K562 (cell line): ENCODE measurements around the gene DDAH1. TPM values are rescaled to one million over a fixed set of nuclear protein-coding genes. Genes with fewer than 3 reads are reported as not detected.

ENCODE experiments used
- CUX1 ChIP-seq: fragments of 200-800 bp; sonication (Bioruptor generic); IDR thresholded peaks from 2 replicates; pipeline ENCODE4 v1.6.1; 2016; ENCODE audit warnings: missing genetic modification characterization, missing compliant biosample characterization
- UBTF ChIP-seq, 2 experiments: IDR thresholded peaks; 2 replicates each; pipeline ENCODE4 v1.6.1; 2012; ENCODE audit warnings: improper control_type of control experiment in 2 of 2, low read depth in 2 of 2, low read length in 2 of 2, borderline replicate concordance in 1 of 2
- ZNF133 ChIP-seq: fragments of 250-450 bp; sonication (Bioruptor Pico); IDR thresholded peaks from 2 replicates; pipeline ENCODE4 v1.4.0; 2020; ENCODE audit warnings: mild to moderate bottlenecking
- ZNF407 ChIP-seq: fragments of 450-650 bp; IDR thresholded peaks from 2 replicates; pipeline ENCODE4 v1.6.1; 2016; ENCODE audit warnings: low read depth
- polyA plus RNA-seq, 8 experiments: library from polyadenylated mRNA; depleted of rRNA in 4 of 8; stranded (reverse) in 5 of 8; unstranded in 3 of 8; fragments of >200 nt; fragmentation: Nextera tagmentation in 2 of 8; fragmentation: Illumina TruSeq in 1 of 8; extraction: Ambion mirVana in 2 of 8; extraction: Trizol in 1 of 8; gene quantifications; 2 replicates each; pipeline versions ENCODE4 v1.2.1 to v1.2.3, GENCODE V29; 2011 to 2014; ENCODE audit warnings: inconsistent platforms in 1 of 8, missing spikeins in 1 of 8
- total RNA-seq, 7 experiments: library from RNA; depleted of rRNA in 6 of 7; stranded (reverse); fragments of >200 nt in 6 of 7; fragmentation: Illumina TruSeq in 2 of 7; extraction: Trizol in 2 of 7; gene quantifications; 2 replicates each; pipeline versions ENCODE4 v1.2.1 to v1.2.3, GENCODE V29; 2011 to 2021; ENCODE audit warnings: low replicate concordance in 1 of 7

Gene DDAH1
- total and polyA plus RNA-seq, 9 of the 15 experiments (the other 6 are each of a cell fraction or from before 2014, with no cell fraction given), result 0.04 to 0.24 (median 0.10) TPM

GRCh38 chr1:85450832-85451231, 14.1 kb downstream of the DDAH1 start (continued):
- TF ChIP-seq ZNF407 (no peak), CUX1 (no peak), ZNF133 (CRISPR knock-in tag) (no peak), UBTF (IDR thresholded peaks at IDR 0.05; ENCODE audit: borderline replicate concordance in 1 of 2, low read depth in 2 of 2, low read length in 2 of 2) (no peak)
- TF ChIP-seq, all 486 proteins: peak for 0
